HepG2 (cell line): ENCODE results near the gene NBL1. TPM values are rescaled to one million over a fixed set of nuclear protein-coding genes. Genes with fewer than 3 reads are reported as not detected.

ENCODE experiments used
- ATAC-seq: fragments of 200-7000 bp; cut with Tn5 transposase; 3 replicates; pipeline ENCODE4 v1.9.1; 2020; ENCODE audit warnings: mild to moderate bottlenecking, moderate library complexity
- BruUV-seq: library from RNA; stranded (reverse); fragments of 400-500 nt; replicated peaks from 2 replicates; lab custom pipeline; 2021; lab: Mats Ljungman, UMichigan
- CTCF ChIA-PET: fragments of 300-600 bp; formaldehyde crosslinking; extraction: SDS; loops from one replicate; lab custom pipeline; 2021; ENCODE audit warnings: low total read pairs, inconsistent platforms, low intra/inter-chr PET ratio; lab: Yijun Ruan, JAX
- POLR2A ChIA-PET: fragments of 350-600 bp; sonication (Branson Sonifier 250); formaldehyde crosslinking; loops from one replicate; lab custom pipeline; 2020; ENCODE audit warnings: antibody characterized with exemption, inconsistent platforms; lab: Yijun Ruan, JAX
- DNase-seq: peaks from one replicate; pipeline ENCODE4 v3.0.0-alpha.2; 2015; ENCODE audit warnings: low spot score
- FAIRE-seq: peaks from 3 replicates; lab custom pipeline; 2011; peaks lifted over from hg19 to GRCh38; lab: Jason Lieb, UNC
- H2AFZ ChIP-seq: one replicate; pipeline ENCODE4 v1.6.1; 2011; ENCODE audit warnings: low read length, inconsistent platforms
- H3K27ac ChIP-seq: fragments of 300-600 bp; 3 replicates; pipeline ENCODE4 v1.8.0; 2011; ENCODE audit warnings: mixed run types, mild to moderate bottlenecking, mixed read lengths, low read length, inconsistent platforms; ENCODE audit not compliant: insufficient read depth; ENCODE audit errors: extremely low read length
- H3K27me3 ChIP-seq, 2 experiments: fragments of 200-600 bp in 1 of 2; 2 replicates in 1 of 2; 3 replicates in 1 of 2; pipeline versions ENCODE4 v1.6.0 to v1.8.0; 2011; ENCODE audit warnings: low read length in 2 of 2, mild to moderate bottlenecking in 2 of 2, moderate library complexity in 2 of 2, inconsistent platforms in 1 of 2; ENCODE audit not compliant: insufficient read depth in 2 of 2, control insufficient read depth in 1 of 2
- H3K36me3 ChIP-seq, 2 experiments: fragments of 200-600 bp in 1 of 2; replicated peaks in 1 of 2; 2 replicates in 1 of 2; 3 replicates in 1 of 2; pipeline versions ENCODE4 v1.5.1 to v1.8.0; 2011; ENCODE audit warnings: low read length in 2 of 2, inconsistent platforms in 1 of 2; ENCODE audit not compliant: insufficient read depth in 2 of 2, control insufficient read depth in 1 of 2
- H3K4me1 ChIP-seq: 2 replicates; pipeline ENCODE4 v1.5.1; 2012; ENCODE audit warnings: low read length, inconsistent platforms; ENCODE audit not compliant: insufficient read depth
- H3K4me2 ChIP-seq: 2 replicates; pipeline ENCODE4 v1.6.0; 2011; ENCODE audit warnings: low read depth, low read length, inconsistent platforms
- H3K4me3 ChIP-seq, 3 experiments: fragments of 200-600 bp in 1 of 3; sonication (generic), shearing (Covaris generic) in 1 of 3; replicated peaks in 1 of 3; 2 replicates each; pipeline ENCODE4 v1.5.1; 2011 to 2016; ENCODE audit warnings: low read length in 3 of 3, inconsistent platforms in 2 of 3, low read depth in 2 of 3, mild to moderate bottlenecking in 2 of 3, control low read depth in 1 of 3, mixed read lengths in 1 of 3; ENCODE audit not compliant: insufficient read depth in 1 of 3
- H3K79me2 ChIP-seq: one replicate; pipeline ENCODE4 v1.6.1; 2011; ENCODE audit warnings: low read length, inconsistent platforms; ENCODE audit not compliant: insufficient read depth
- H3K9ac ChIP-seq: 2 replicates; pipeline ENCODE4 v1.6.0; 2011; ENCODE audit warnings: mild to moderate bottlenecking, low read depth, low read length, inconsistent platforms; ENCODE audit not compliant: insufficient read depth
- H3K9me3 ChIP-seq: 2 replicates; pipeline ENCODE4 v1.5.1; 2012; ENCODE audit warnings: mild to moderate bottlenecking, low read length
- H4K20me1 ChIP-seq: 2 replicates; pipeline ENCODE4 v1.6.0; 2011; ENCODE audit warnings: inconsistent platforms, mild to moderate bottlenecking, low read length, moderate library complexity; ENCODE audit not compliant: insufficient read depth
- ARID2 ChIP-seq: sonication (generic); formaldehyde crosslinking; IDR thresholded peaks from 2 replicates; pipeline ENCODE4 v1.8.1; 2022; ENCODE audit warnings: mild to moderate bottlenecking, missing genetic modification reagents, borderline replicate concordance
- CBX1 ChIP-seq: IDR thresholded peaks from one replicate; pipeline ENCODE4 v1.6.1; 2016; ENCODE audit warnings: antibody characterized with exemption, low read depth
- CBX2 ChIP-seq, 2 experiments: fragments of 200-600 bp in 1 of 2; sonication (generic); formaldehyde crosslinking in 1 of 2; IDR thresholded peaks; 2 replicates each; pipeline versions ENCODE4 v1.7.0 to v1.8.1; 2018 to 2022; ENCODE audit warnings: low read depth in 2 of 2, low read length in 1 of 2, mild to moderate bottlenecking in 1 of 2, missing genetic modification reagents in 1 of 2
- CENPT ChIP-seq: sonication (generic); formaldehyde crosslinking; IDR thresholded peaks from 2 replicates; pipeline ENCODE4 v1.8.0; 2022; ENCODE audit warnings: low read depth, mild to moderate bottlenecking, moderate library complexity, missing genetic modification reagents
- CREB1 ChIP-seq, 2 experiments: fragments of 450-650 bp in 1 of 2; IDR thresholded peaks; 2 replicates each; pipeline ENCODE4 v1.6.1; 2016 to 2017; ENCODE audit warnings: control low read depth in 1 of 2, mild to moderate bottlenecking in 1 of 2, missing compliant biosample characterization in 1 of 2, missing genetic modification characterization in 1 of 2
- FOSL2 ChIP-seq: sonication (generic); formaldehyde crosslinking; IDR thresholded peaks from 2 replicates; pipeline ENCODE4 v1.4.0; 2020; ENCODE audit warnings: missing genetic modification reagents
- FOXO4 ChIP-seq: sonication (generic); formaldehyde crosslinking; conservative IDR thresholded peaks from 2 replicates; pipeline ENCODE4 v1.8.1; 2023; ENCODE audit warnings: missing genetic modification reagents
- NR0B2 ChIP-seq: sonication (generic); formaldehyde crosslinking; IDR thresholded peaks from 2 replicates; pipeline ENCODE4 v1.4.0; 2020; ENCODE audit warnings: mild to moderate bottlenecking, missing genetic modification reagents
- RFXAP ChIP-seq: sonication (generic); formaldehyde crosslinking; IDR thresholded peaks from 2 replicates; pipeline ENCODE4 v1.4.0; 2020; ENCODE audit warnings: missing genetic modification reagents, borderline replicate concordance
- SKI ChIP-seq: fragments of 450-650 bp; IDR thresholded peaks from one replicate; pipeline ENCODE4 v1.6.1; 2018; ENCODE audit warnings: mild to moderate bottlenecking; ENCODE audit not compliant: partially characterized antibody
- SOX13 ChIP-seq, 3 experiments: fragments of 450-650 bp in 1 of 3; sonication (generic) in 1 of 3; formaldehyde crosslinking in 1 of 3; IDR thresholded peaks in 2 of 3; conservative IDR thresholded peaks in 1 of 3; 2 replicates each; pipeline versions ENCODE4 v1.5.0 to v1.6.1; 2016 to 2020; ENCODE audit warnings: antibody characterized with exemption in 1 of 3, mild to moderate bottlenecking in 1 of 3, missing compliant biosample characterization in 1 of 3, missing genetic modification reagents in 1 of 3, moderate library complexity in 1 of 3
- TRAFD1 ChIP-seq: sonication (generic); formaldehyde crosslinking; IDR thresholded peaks from 2 replicates; pipeline ENCODE4 v1.5.1; 2020; ENCODE audit warnings: missing genetic modification reagents, mild to moderate bottlenecking, borderline replicate concordance
- XRCC5 ChIP-seq: fragments of 200-400 bp; formaldehyde crosslinking; optimal IDR thresholded peaks from 2 replicates; pipeline ENCODE3; 2017; ENCODE audit warnings: mild to moderate bottlenecking, low read length
- ZNF33B ChIP-seq: sonication (generic); formaldehyde crosslinking; IDR thresholded peaks from 2 replicates; pipeline ENCODE4 v1.5.1; 2020; ENCODE audit warnings: mild to moderate bottlenecking, missing genetic modification reagents
- ZSCAN29 ChIP-seq: sonication (generic); formaldehyde crosslinking; conservative IDR thresholded peaks from 2 replicates; pipeline ENCODE4 v1.4.0; 2020; ENCODE audit warnings: mild to moderate bottlenecking, missing genetic modification reagents
- WGBS: methylation state at CpG from one replicate; pipeline ENCODE4 v1.1.6; 2017; ENCODE audit warnings: low lambda C conversion rate; 5-methylcytosine and 5-hydroxymethylcytosine counted together
- in situ Hi-C: cut with HindIII; loops from 2 replicates; pipeline ENCODE4 v1.10.0; 2017; ENCODE audit warnings: low pct_unique_long_range_greater_than_20kb; ENCODE audit not compliant: extremely low pct_ligation_motif_present
- intact Hi-C: fragments of 100-400 bp; cut with micrococcal nuclease; formaldehyde crosslinking; loops from one replicate; pipeline ENCODE4 v1.10.0; 2022; ENCODE audit not compliant: unreplicated experiment
- polyA plus RNA-seq, 8 experiments: library from polyadenylated mRNA; depleted of rRNA in 3 of 8; stranded (reverse) in 7 of 8; unstranded in 1 of 8; fragments of >200 nt; fragmentation: Illumina TruSeq in 4 of 8; extraction: Trizol in 4 of 8; gene quantifications; 2 replicates each; pipeline versions ENCODE4 v1.2.1 to v1.2.3, GENCODE V29; 2011 to 2016; ENCODE audit warnings: low read depth in 4 of 8, missing spikeins in 1 of 8, mixed read lengths in 1 of 8; ENCODE audit not compliant: insufficient read depth in 1 of 8
- total RNA-seq, 5 experiments: library from RNA; depleted of rRNA; stranded (reverse); fragments of >200 nt; fragmentation: Illumina TruSeq; extraction: Trizol; gene quantifications; 2 replicates each; pipeline ENCODE4 v1.2.3, GENCODE V29; 2016; ENCODE audit warnings: low read depth in 1 of 5

NBL1 gene
- total and polyA plus RNA-seq, 2 of the 13 experiments (the other 11 are each of a cell fraction or from before 2014, with no cell fraction given) = 2.7 to 13.8 TPM

GRCh38 chr1:19630720-19631395 lies 13.3 kb upstream of the NBL1 start:
- Histone ChIP-seq H3K9ac (no peak overlapping the region), H3K27me3 (no peaks in the 10 kb centered on the region; a peak in 1 of 5 replicates), H2AFZ (no peak overlapping the region), H3K27ac (no peak overlapping the region), H4K20me1 (no peaks in the 10 kb centered on the region), H3K36me3 (peaks cover 5 to 20% of the 10 kb centered on the region in 2 experiments; a peak in 4 of 5 replicates), H3K4me1 (no peaks in the 10 kb centered on the region), H3K4me2 (no peak overlapping the region), H3K9me3 (no peaks in the 10 kb centered on the region), H3K4me3 (no peak overlapping the region), H3K79me2 (no peaks in the 10 kb centered on the region)
- ChIA-PET CTCF (no interaction called here), POLR2A (interaction anchor here (0.6 to 1.0 kb wide), 2 partner anchors 11 kb away, joined by 3 read pairs; no protein-coding TSS in a partner anchor)
- no TSS peak for BruUV-seq
- intact Hi-C loops (no loop called here), in situ Hi-C loops (no loop called here)
- 86% methylated on average over 6 of the region's 6 CpGs for WGBS
- no peak for DNase-seq
- no peak for FAIRE-seq
- TF ChIP-seq TRAFD1 (CRISPR knock-in tag) (no peak), NR0B2 (CRISPR knock-in tag) (no peak), FOSL2 (no peak), CBX1 (no peak), ZSCAN29 (CRISPR knock-in tag) (no peak), ARID2 (no peak), SKI (no peak), SOX13 (IDR thresholded peaks at IDR 0.05) (no peak), SOX13 (CRISPR knock-in tag; conservative IDR thresholded peaks at IDR 0.05 in 1 of 2, IDR thresholded peaks at IDR 0.05 in 1 of 2) (no peak), ZNF33B (no peak), CREB1 (IDR thresholded peaks at IDR 0.05) (no peak), CREB1 (CRISPR knock-in tag; IDR thresholded peaks at IDR 0.05) (no peak), CENPT (CRISPR knock-in tag) (no peak), CBX2 (IDR thresholded peaks at IDR 0.05; ENCODE audit: low read depth, low read length) (no peak), CBX2 (CRISPR knock-in tag; IDR thresholded peaks at IDR 0.05; ENCODE audit: low read depth) (no peak), XRCC5 (no peak), FOXO4 (CRISPR knock-in tag) (no peak), RFXAP (CRISPR knock-in tag) (no peak)
- no peak for ATAC-seq
